Vagina (tissue), 2 donors: ENCODE measurements around the gene IPO5. TPM values are rescaled to one million over a fixed set of nuclear protein-coding genes. Genes with fewer than 3 reads are reported as not detected.
A peak's percentile ranks its signal among the peaks of the same experiment; 100 is the strongest.

Experiments used
- DNase-seq, 2 donors: peaks; one replicate each; pipeline ENCODE4 v3.0.0-alpha.2; 2017; ENCODE audit errors: extremely low spot score in 2 of 2
- H3K27ac ChIP-seq: fragments of 200-600 bp; sonication (generic); one replicate; pipeline ENCODE4 v1.5.1; 2019
- H3K27me3 ChIP-seq: fragments of 200-600 bp; sonication (generic); one replicate; pipeline ENCODE4 v1.5.1; 2019
- H3K36me3 ChIP-seq, 2 donors: fragments of 200-600 bp; sonication (generic); one replicate each; pipeline ENCODE4 v1.5.1; 2017 to 2019
- H3K4me1 ChIP-seq: fragments of 200-600 bp; sonication (generic); one replicate; pipeline ENCODE4 v1.5.1; 2019
- H3K4me3 ChIP-seq, 2 donors: fragments of 200-600 bp; sonication (generic); 1 replicate in 1 of 2; 2 replicates in 1 of 2; pipeline ENCODE4 v1.5.1; 2016 to 2019
- H3K9me3 ChIP-seq: fragments of 200-600 bp; sonication (generic); one replicate; pipeline ENCODE4 v1.5.1; 2019
- POLR2A ChIP-seq, 2 donors: fragments of 450-650 bp; IDR thresholded peaks; one replicate each; pipeline ENCODE4 v1.6.1; 2017; ENCODE audit warnings: antibody characterized with exemption in 2 of 2, mild to moderate bottlenecking in 2 of 2, moderate library complexity in 2 of 2
- POLR2AphosphoS5 ChIP-seq, 2 donors: sonication (generic); formaldehyde crosslinking; IDR thresholded peaks; one replicate each; pipeline ENCODE4 v1.9.0; 2017; ENCODE audit warnings: antibody characterized with exemption in 2 of 2, mild to moderate bottlenecking in 2 of 2, low read depth in 1 of 2; ENCODE audit not compliant: insufficient read depth in 1 of 2
- intact Hi-C: fragments of 100-400 bp; cut with DNase I; formaldehyde crosslinking; loops from one replicate; pipeline ENCODE4 v1.15.1; 2023
- total RNA-seq: library from RNA; depleted of rRNA; stranded (reverse); fragments of >200 nt; gene quantifications from one replicate; pipeline ENCODE4 v1.2.3, GENCODE V29; 2016
- TF ChIP-seq, protein P1 (sequence below), 3 experiments: fragments of 450-650 bp in 2 of 3; fragments of 200-600 bp in 1 of 3; sonication (generic) in 1 of 3; IDR thresholded peaks; one replicate each; pipeline ENCODE4 v1.5.1; 2017 to 2019; ENCODE audit warnings: antibody characterized with exemption in 3 of 3, mild to moderate bottlenecking in 2 of 3, moderate library complexity in 2 of 3

Gene IPO5
- total RNA-seq, 1 donor from 2014 or later = 79.1 TPM

DNA sequence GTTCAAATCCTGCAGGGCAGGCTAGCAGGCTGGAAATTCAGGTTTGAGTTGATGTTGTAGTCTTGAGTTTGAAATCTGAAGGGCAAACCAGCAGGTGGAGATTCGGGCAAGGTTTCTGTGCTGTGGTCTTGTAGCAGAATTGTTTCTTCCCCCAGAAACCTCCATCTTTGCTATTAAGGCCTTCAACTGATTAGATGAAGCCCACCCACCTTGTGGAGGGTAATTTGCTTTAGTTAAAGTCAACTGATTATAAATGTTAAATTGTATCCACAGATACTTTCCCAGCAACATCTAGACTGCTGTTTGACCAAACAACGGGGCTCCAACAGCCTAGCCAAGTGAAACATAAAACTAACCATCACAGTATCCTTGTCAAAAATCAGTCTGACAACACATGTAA lies 9.4 kb downstream of the IPO5 start:
- no peaks in the 10 kb centered on the region for H3K9me3 ChIP-seq
- H3K4me1 ChIP-seq = no peaks in the 10 kb centered on the region
- H3K4me3 ChIP-seq = no peak overlapping the region
- no peak overlapping the region for H3K27ac ChIP-seq
- intact Hi-C loops = no loop called here
- no peaks in the 10 kb centered on the region for H3K27me3 ChIP-seq
- no peak for DNase-seq
- no peaks in the 10 kb centered on the region for H3K36me3 ChIP-seq
- TF ChIP-seq, protein P1, sequence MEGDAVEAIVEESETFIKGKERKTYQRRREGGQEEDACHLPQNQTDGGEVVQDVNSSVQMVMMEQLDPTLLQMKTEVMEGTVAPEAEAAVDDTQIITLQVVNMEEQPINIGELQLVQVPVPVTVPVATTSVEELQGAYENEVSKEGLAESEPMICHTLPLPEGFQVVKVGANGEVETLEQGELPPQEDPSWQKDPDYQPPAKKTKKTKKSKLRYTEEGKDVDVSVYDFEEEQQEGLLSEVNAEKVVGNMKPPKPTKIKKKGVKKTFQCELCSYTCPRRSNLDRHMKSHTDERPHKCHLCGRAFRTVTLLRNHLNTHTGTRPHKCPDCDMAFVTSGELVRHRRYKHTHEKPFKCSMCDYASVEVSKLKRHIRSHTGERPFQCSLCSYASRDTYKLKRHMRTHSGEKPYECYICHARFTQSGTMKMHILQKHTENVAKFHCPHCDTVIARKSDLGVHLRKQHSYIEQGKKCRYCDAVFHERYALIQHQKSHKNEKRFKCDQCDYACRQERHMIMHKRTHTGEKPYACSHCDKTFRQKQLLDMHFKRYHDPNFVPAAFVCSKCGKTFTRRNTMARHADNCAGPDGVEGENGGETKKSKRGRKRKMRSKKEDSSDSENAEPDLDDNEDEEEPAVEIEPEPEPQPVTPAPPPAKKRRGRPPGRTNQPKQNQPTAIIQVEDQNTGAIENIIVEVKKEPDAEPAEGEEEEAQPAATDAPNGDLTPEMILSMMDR (IDR thresholded peaks at IDR 0.05) = no peak
- TF ChIP-seq POLR2AphosphoS5 (IDR thresholded peaks at IDR 0.05; ENCODE audit: insufficient read depth in 1 of 2, low read depth in 1 of 2) (no peak), POLR2A (IDR thresholded peaks at IDR 0.05) (no peak)

DNA sequence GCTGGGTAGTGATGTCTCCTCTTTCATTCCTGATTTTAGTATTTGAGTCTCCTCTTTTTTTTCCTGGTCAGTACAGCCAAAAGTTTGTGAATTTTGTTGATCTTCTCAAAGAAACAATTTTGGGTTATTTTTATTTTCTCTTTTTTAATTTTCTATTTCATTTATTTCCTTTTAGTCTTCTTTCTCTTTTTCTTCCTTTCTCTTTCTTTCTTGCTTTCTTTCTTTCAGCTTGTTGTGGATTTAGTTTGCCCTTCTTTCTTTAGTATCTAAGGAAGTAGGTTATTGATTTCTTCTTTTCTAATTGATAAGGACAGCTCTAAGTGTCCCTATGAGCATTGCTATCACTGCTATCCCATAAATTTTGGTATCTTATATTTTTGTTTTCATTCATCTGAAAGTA lies 13.8 kb downstream of the IPO5 start:
- no peaks in the 10 kb centered on the region for H3K36me3 ChIP-seq
- no peak for DNase-seq
- H3K4me1 ChIP-seq = no peaks in the 10 kb centered on the region
- no peak for TF ChIP-seq POLR2A (IDR thresholded peaks at IDR 0.05)
- H3K4me3 ChIP-seq = no peak overlapping the region
- no peak overlapping the region for H3K27ac ChIP-seq
- no peaks in the 10 kb centered on the region for H3K9me3 ChIP-seq
- H3K27me3 ChIP-seq = no peaks in the 10 kb centered on the region
- intact Hi-C loops = no loop called here

DNA sequence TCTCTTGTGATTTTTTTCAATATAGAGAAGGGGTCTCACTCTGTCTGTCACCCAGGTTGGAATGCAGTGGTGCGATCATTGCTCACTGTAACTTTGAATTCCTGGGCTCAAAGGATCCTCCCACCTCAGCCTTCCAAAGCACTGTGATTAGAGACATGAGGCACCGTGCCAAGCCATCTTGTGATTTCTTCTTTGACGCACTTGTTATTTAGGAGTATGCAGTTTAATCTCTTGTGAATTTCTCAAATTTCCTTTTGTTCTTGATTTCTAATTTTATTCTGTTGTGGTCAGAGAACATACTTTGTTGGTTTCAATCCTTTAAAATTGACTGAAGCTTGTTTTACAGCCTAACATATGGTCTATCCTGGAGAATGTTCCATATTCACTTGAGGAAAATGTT lies 14.5 kb downstream of the IPO5 start:
- Histone ChIP-seq H3K4me1 (no peaks in the 10 kb centered on the region), H3K27ac (no peak overlapping the region), H3K4me3 (no peak overlapping the region), H3K9me3 (no peaks in the 10 kb centered on the region), H3K27me3 (no peaks in the 10 kb centered on the region), H3K36me3 (no peaks in the 10 kb centered on the region)
- no peak for DNase-seq
- intact Hi-C loops = no loop called here
- TF ChIP-seq, protein P1 (IDR thresholded peaks at IDR 0.05) = no peak
- TF ChIP-seq POLR2AphosphoS5 (IDR thresholded peaks at IDR 0.05; ENCODE audit: insufficient read depth in 1 of 2, low read depth in 1 of 2) (no peak), POLR2A (IDR thresholded peaks at IDR 0.05) (no peak)

DNA sequence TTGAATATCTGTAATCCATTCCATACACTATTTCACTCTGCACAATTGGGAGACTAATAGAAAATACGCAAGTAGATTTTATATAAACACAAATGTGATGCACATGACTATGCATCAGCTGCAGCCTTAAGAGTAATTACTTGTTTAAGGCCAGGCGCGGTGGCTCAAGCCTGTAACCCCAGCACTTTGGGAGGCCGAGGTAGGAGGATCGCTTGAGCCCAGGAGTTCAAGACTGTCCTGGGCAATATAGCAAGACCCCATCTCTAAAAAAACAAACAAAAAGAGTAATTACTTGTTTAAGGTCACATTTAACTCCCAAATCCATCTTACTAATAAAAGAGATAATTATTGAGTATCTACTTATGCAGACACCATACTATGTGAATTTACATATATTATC lies 18.0 kb downstream of the IPO5 start:
- Histone ChIP-seq H3K4me3 (no peak overlapping the region), H3K4me1 (peaks cover 10% of the 10 kb centered on the region), H3K36me3 (no peaks in the 10 kb centered on the region), H3K27ac (no peak overlapping the region), H3K27me3 (no peaks in the 10 kb centered on the region), H3K9me3 (no peaks in the 10 kb centered on the region)
- intact Hi-C loops = no loop called here
- no peak for DNase-seq
- TF ChIP-seq POLR2AphosphoS5 (IDR thresholded peaks at IDR 0.05; ENCODE audit: insufficient read depth in 1 of 2, low read depth in 1 of 2) (no peak), POLR2A (IDR thresholded peaks at IDR 0.05) (no peak)
- TF ChIP-seq, protein P1 (IDR thresholded peaks at IDR 0.05) = no peak

DNA sequence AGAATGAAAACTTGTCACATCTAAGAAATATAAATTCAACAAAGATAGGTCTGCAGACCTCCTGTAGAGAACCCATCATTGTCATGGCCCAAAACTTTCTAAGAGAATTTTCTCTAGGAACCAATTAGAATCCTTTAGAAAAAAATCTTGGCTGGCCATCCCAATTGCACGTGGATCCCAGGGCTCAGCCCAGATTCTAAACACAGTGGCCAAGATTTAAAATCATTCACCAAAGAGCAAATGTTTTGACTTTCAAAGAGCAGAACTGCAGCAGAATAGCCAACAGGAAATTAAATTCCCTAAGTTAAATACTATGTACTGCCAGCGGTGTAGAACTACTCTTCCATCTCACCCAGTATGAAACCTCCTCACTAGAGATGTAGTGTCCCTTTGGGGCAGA lies 21.3 kb downstream of the IPO5 start:
- H3K4me1 ChIP-seq = peaks cover 30% of the 10 kb centered on the region
- no peaks in the 10 kb centered on the region for H3K9me3 ChIP-seq
- DNase-seq = no peak
- intact Hi-C loops = loop anchor here (5.0 kb wide), 2 partner anchors 117 to 727 kb away; no protein-coding TSS in a partner anchor
- H3K27ac ChIP-seq = no peak overlapping the region
- no peaks in the 10 kb centered on the region for H3K27me3 ChIP-seq
- no peaks in the 10 kb centered on the region for H3K36me3 ChIP-seq
- TF ChIP-seq POLR2A (IDR thresholded peaks at IDR 0.05) = no peak
- TF ChIP-seq POLR2AphosphoS5 (IDR thresholded peaks at IDR 0.05; ENCODE audit: insufficient read depth in 1 of 2, low read depth in 1 of 2) = no peak
- TF ChIP-seq, protein P1 (IDR thresholded peaks at IDR 0.05) = no peak
- peak overlapping the region in 1 of 2 donors; percentile 83 for H3K4me3 ChIP-seq
